ENCODE data around the gene ZC3H12C. TPM values are rescaled to one million over a fixed set of nuclear protein-coding genes. Genes with fewer than 3 reads are reported as not detected.

Gene ZC3H12C
- total RNA-seq, 2 experiments from 2014 or later = 0.05 to 0.17 TPM

- H3K27me3 ChIP-seq (ENCODE audit: control insufficient read depth in 1 of 2, insufficient read depth in 2 of 2, low read length in 2 of 2) = peaks cover 24 to 37% of the 10 kb centered on the region in 2 experiments
- Mint-ChIP-seq H3K27ac (no peak overlapping the region), H3K4me1 (ENCODE audit: low read depth) (peaks cover 4% of the 10 kb centered on the region), H3K36me3 (ENCODE audit: low read depth) (no peaks in the 10 kb centered on the region), H3K27me3 (peaks cover 51% of the 10 kb centered on the region), H3K4me3 (no peak overlapping the region), H3K9me3 (no peaks in the 10 kb centered on the region)
- no peaks in the 10 kb centered on the region for H3K9me3 ChIP-seq (ENCODE audit: control insufficient read depth in 1 of 2, insufficient read depth in 1 of 2, low read length in 2 of 2)
- H3K4me1 ChIP-seq (ENCODE audit: insufficient read depth, low read length) = peaks cover 10% of the 10 kb centered on the region
- DNase-seq (no peak), ATAC-seq (ENCODE audit: poor library complexity) (no peak)
- H3K36me3 ChIP-seq (ENCODE audit: insufficient read depth, low read length) = no peaks in the 10 kb centered on the region
- CTCF ChIA-PET = no interaction called here
- no peak overlapping the region for H3K4me3 ChIP-seq (ENCODE audit: low read length)
- H3K27ac ChIP-seq (ENCODE audit: low read depth in 1 of 2, low read length in 2 of 2) = no peak overlapping the region
- no peak for TF ChIP-seq CTCF (IDR thresholded peaks at IDR 0.05)
- POLR2A ChIA-PET = no interaction called here
- intact Hi-C loops (cut with DNase I, micrococcal nuclease) = no loop called here
These were observed 2.6 kb upstream of the ZC3H12C start for GRCh38 chr11:110090466-110091026.

GRCh38 chr11:110092111-110092514 is 1.1 kb upstream of the ZC3H12C start:
- ChIA-PET CTCF (no interaction called here), POLR2A (no interaction called here)
- no peak overlapping the region for H3K27ac Mint-ChIP-seq
- Histone ChIP-seq H3K4me3 (ENCODE audit: low read length) (no peak overlapping the region), H3K9me3 (ENCODE audit: control insufficient read depth in 1 of 2, insufficient read depth in 1 of 2, low read length in 2 of 2) (no peaks in the 10 kb centered on the region), H3K36me3 (ENCODE audit: insufficient read depth, low read length) (no peaks in the 10 kb centered on the region), H3K27me3 (ENCODE audit: control insufficient read depth in 1 of 2, insufficient read depth in 2 of 2, low read length in 2 of 2) (peaks cover 32 to 41% of the 10 kb centered on the region in 2 experiments), H3K27ac (ENCODE audit: low read depth in 1 of 2, low read length in 2 of 2) (no peak overlapping the region), H3K4me1 (ENCODE audit: insufficient read depth, low read length) (peaks cover 10% of the 10 kb centered on the region)
- ATAC-seq (ENCODE audit: poor library complexity) (no peak), DNase-seq (no peak)
- H3K9me3 Mint-ChIP-seq = no peaks in the 10 kb centered on the region
- no peak for TF ChIP-seq CTCF (IDR thresholded peaks at IDR 0.05)
- peaks cover 57% of the 10 kb centered on the region for H3K27me3 Mint-ChIP-seq
- intact Hi-C loops (cut with DNase I, micrococcal nuclease) = no loop called here
- H3K36me3 Mint-ChIP-seq (ENCODE audit: low read depth) = no peaks in the 10 kb centered on the region
- peak overlapping the region; percentile 89 for H3K4me3 Mint-ChIP-seq
- H3K4me1 Mint-ChIP-seq (ENCODE audit: low read depth) = peaks cover 4% of the 10 kb centered on the region

DNA sequence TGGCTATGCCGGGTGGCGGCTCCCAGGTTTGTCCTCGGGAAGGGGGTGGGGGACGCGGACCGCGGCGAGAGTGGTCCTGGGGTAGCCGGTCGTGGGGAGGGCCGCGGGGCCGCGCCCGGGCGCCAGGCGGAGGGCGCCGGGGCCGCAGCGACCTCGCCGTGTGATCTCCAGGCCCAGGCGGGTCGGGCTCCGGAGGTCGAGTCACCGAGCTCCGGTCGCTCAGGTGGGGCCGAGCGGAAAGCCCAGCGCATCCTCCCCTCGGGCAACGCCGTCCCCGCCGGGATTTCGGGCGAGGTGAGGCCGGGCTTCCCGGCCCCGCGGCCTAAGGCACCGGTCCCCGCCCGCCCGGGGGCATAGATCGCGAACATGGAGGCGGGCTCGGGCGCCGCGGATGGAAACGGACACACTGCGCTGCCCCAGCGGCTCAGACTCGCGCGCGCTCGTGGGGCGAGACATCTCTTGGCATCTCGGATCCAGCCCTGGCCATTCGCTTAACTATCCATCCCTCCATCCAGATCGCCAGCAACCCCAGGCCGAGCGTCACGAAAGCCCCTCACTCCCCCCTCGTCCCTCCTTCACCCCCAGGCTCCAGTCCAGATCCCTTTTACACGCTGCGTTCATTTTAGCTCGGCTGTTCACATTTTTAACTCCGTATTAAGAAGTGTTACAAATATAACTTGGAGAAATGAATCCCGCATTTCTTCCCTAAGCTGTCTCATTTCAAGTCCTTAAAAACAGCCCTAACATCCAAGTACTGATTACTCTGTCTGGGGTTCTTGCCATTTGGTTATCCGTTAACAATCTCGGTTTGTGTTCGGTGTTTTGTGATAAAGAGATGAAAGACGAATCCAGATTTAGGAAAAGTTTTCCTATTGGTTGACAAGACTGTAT is 460 bp downstream of the ZC3H12C start:
- H3K27me3 ChIP-seq (ENCODE audit: control insufficient read depth in 1 of 2, insufficient read depth in 2 of 2, low read length in 2 of 2) = peaks cover 30 to 41% of the 10 kb centered on the region in 2 experiments
- DNase-seq (peak in 2 of 14 experiments; percentile 18 to 24), ATAC-seq (ENCODE audit: poor library complexity) (no peak)
- Mint-ChIP-seq H3K27ac (no peak overlapping the region), H3K27me3 (peaks cover 51% of the 10 kb centered on the region), H3K9me3 (no peaks in the 10 kb centered on the region), H3K36me3 (ENCODE audit: low read depth) (no peaks in the 10 kb centered on the region), H3K4me3 (peak overlapping the region; percentile 60), H3K4me1 (ENCODE audit: low read depth) (peaks cover 4% of the 10 kb centered on the region)
- TF ChIP-seq CTCF (IDR thresholded peaks at IDR 0.05) = no peak
- ChIA-PET CTCF (no interaction called here), POLR2A (interaction anchor here (1.2 kb wide), 1 partner anchor 11 kb away, joined by 3 read pairs; no protein-coding TSS in a partner anchor)
- peak overlapping the region; percentile 38 for H3K4me3 ChIP-seq (ENCODE audit: low read length)
- no peaks in the 10 kb centered on the region for H3K9me3 ChIP-seq (ENCODE audit: control insufficient read depth in 1 of 2, insufficient read depth in 1 of 2, low read length in 2 of 2)
- no peak overlapping the region for H3K27ac ChIP-seq (ENCODE audit: low read depth in 1 of 2, low read length in 2 of 2)
- no peaks in the 10 kb centered on the region for H3K36me3 ChIP-seq (ENCODE audit: insufficient read depth, low read length)
- intact Hi-C loops (cut with DNase I, micrococcal nuclease) = no loop called here
- peaks cover 10% of the 10 kb centered on the region for H3K4me1 ChIP-seq (ENCODE audit: insufficient read depth, low read length)
